ENCODE data around the gene SLC26A1.

The SLC26A1 gene

GRCh38 chr4:966266-967112 lies 26.7 kb downstream of the SLC26A1 start:
- no peak for DNase-seq (ENCODE audit: low read depth in 2 of 2, low spot score in 1 of 2)

- DNase-seq (ENCODE audit: low read depth in 2 of 2, low spot score in 1 of 2) = no peak
Observed at GRCh38 chr4:965766-966134, 27.5 kb downstream of the SLC26A1 start.

DNA sequence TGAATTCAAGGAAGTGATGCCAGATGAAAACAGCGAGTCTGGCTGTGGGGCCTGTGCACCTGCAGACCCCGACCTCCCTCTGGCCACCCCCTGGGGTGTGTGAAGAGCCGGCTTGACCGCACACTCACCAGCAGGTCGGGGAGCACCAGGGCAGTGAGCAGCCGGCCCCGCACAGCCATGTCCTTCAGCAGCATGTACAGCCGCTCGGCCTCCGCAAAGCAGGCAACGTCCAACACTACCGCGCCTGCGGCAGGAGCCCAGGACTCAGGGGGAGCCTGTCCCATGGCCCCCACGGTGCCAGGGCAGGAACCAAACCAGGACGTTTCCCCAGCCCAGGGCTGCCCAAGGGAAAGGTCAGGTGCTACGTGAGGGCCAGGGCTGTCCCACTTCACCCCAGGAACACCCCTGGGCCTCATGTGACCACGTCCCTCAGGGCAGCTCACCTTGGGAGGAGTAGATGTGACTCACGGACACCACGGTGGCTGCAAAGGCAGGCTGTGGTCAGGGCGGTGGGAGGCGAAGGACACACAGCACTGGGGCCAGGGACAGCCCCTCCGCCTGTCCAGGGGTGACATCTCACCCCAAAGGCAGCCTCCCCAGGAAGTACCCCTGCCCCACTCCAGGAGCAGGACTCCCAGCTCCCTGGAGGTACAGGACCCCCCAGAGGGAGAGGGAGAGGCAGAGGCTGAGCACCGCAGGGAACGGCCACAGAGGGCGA lies 28.0 kb downstream of the SLC26A1 start:
- DNase-seq (ENCODE audit: low read depth in 2 of 2, low spot score in 1 of 2) = no peak

DNA sequence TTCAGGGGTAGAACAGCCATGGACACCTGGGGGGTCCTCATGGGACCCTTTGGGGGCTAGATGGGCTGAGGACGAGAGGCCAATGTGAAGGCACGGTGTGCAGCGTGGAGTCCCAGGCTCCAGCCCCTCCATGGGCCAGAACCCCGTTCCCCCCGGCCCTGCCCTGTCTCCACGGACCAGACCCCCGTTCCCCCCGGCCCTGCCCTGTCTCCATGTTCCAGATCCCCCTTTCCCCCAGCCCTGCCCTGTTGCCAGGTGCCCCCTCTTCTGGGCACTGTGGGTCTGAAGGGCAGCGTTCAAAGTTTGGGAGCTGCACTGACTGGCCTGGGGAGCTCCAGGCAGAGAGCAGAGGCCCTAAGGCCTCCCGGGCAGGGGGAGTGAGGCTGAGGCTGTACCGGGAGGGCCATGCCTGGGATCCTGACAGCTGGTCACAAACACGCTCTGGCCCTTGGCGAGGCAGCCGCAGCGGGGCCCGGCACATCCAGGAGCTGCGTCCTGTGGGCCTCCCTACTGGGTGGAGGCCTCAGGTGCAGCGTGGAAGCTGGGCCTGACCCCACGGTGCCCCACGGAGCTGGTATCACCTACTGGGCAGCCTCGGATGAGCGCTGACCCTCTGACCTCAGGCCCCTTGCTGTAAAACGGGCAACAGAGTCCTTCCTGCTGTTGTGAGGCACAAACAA lies 28.7 kb downstream of the SLC26A1 start:
- DNase-seq (ENCODE audit: low read depth in 2 of 2, low spot score in 1 of 2) = no peak

- no peak for DNase-seq (ENCODE audit: low read depth in 2 of 2, low spot score in 1 of 2)
Observed at GRCh38 chr4:963276-964225, 29.7 kb downstream of the SLC26A1 start.

DNA sequence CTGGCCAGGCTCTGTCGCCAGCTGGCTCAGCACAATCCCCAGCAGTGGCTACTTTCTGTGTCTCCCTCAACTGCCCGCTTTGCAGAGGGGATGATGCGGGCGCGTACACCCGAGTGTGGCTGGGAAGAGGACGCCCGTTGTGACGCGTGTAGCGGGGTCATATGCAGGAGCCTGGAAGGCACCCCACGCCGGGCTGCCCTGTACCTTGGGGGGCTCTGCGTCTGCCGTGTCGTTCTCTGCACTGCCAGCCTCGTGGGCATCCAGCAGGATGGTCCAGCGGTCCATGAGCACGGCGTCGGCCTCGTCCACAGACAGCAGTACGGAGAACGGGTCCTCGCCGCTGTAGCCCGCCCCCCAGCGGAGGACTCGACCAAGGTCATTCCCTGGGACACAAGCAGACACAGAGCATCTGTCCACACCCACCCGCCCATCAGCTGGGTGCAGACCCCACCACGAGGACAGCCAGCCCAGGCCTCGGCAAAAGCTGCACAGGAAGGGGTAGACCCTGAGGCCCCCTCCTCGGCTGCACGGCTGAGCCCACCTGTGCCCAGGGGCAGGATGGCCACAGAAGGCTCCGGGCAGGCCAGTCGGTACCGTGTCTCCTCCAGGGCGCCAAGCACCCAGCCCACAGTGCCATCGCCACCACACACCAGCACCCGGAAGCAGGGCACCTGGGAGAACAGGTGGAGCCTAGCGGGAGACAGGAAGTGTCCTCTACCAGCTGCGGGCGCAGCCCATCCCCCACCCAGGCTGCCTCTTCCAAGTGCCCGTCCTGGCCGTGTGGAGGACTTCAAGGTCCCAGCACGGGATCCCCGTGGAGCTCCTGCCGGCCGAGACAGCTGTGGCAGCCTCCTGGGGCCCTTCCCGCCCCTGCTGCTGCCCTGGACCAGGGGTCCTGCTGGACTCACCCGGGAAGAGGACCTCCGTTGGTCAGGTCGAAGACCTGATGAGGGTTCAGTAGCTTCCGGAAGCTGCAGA lies 30.7 kb downstream of the SLC26A1 start:
- DNase-seq (ENCODE audit: low read depth in 2 of 2, low spot score in 1 of 2) = no peak

DNA sequence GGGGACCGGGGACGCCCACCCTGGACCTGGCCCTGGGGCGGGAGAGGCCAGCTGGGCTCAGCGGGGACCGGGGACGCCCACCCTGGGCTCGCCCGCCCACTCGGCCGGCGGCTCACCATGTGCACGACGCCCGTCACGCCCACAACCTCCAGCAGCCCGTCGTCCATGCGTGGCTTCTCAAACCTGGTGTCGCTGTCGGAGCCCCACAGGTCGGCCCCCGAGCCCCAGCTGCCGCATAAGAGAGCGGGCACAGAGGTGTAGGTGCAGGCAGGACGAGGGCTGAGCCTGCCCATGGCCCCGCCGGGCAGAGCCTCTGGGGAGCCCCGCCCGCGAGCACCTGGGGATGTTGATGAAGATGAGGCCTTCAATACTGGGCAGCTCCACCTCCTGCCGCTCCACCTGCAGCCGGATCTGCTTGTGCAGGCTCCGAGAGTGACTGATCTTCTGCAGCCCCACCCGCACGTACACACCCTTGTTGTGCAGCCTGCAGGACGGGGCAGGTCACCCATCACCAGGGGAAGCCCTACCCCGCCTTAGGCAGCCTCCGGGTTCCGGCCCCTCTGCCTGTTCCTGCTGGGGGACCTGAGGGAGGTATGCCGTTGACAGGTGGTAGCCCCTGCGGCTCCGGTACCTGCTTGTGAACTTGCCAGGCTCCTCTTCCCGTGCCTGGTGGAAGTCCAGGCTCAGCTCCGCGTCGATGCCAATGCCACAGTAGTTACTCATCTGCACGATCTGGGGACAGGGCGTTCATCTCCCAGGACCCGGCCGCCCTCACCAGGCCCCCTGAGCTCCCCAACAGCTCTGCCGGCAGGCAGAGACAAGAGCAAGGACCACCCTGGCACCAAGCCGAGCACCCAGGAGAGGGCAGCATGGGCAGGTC lies 31.6 kb downstream of the SLC26A1 start:
- DNase-seq (ENCODE audit: low read depth in 2 of 2, low spot score in 1 of 2) = no peak

DNA sequence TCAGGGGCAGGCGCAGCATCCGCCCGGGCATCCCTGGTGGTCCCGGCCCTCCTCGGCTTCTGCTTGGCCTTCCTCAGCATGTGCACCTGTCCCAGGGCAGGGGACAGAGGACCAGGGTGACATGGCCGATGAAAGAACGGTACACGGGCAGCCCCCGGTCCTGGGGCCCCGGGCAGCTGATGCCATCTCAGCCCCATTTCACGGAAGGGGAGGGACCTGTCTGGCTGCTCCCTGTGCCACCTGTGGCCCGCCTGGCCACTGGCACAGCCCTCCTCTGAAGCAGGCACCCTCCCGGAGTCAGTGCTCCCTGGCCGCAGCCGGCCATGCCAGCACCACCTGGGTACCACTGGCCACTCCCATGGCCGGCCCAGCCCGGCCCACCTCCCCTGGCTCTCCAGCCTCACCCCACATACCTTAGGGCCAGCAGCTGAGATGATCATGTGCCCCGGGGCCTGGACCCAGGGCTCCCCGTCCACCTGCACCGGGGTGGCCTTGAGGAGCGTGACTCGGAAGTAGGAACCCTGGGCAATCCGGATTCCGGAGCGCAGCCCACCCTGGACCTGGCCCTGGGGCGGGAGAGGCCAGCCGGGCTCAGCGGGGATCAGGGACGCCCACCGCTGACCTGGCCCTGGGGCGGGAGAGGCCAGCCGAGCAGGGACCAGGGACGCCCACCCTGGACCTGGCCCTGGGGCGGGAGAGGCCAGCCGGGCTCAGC lies 32.4 kb downstream of the SLC26A1 start:
- DNase-seq (ENCODE audit: low read depth in 2 of 2, low spot score in 1 of 2) = no peak

GRCh38 chr4:960140-960635 lies 33.0 kb downstream of the SLC26A1 start:
- DNase-seq (ENCODE audit: low read depth in 2 of 2, low spot score in 1 of 2) = no peak

DNA sequence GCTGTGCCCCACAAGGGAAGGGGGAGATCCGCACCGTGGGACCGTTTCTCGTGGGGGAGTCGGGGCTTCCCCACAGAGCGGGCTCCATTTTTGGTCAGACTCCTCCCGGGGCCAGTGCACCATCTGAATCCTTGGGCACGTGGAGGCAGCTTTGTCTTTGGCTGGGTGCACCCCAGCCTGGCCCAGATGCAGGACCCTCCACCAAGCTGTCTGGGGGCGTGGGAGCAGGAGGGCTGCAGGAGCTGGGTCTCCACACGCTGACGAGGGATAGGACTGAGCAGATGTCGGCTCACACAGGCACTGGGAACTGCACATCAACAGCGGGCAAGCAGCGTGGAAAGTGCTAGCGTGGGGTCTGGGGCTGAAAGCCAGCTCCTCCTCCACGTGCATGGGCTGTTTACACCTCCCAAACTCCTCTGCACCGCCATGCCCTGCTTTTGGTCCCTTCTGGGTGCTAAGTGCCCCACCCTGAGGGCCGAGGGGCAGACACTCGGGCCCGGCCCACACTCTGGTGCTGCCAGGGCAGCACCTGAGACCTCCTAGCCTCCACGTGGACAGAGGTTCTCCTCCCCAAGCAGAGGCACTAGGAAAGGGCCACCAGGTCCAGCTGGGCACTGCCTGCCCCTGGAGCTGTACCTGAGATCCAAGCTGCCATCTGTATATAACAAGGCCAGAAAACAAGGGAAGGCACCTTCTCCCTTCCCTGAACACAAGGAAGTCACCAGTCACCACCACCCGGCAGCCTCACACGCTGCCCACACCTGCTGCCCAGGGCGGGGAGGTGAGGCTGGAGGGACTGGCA lies 33.7 kb downstream of the SLC26A1 start:
- no peak for DNase-seq (ENCODE audit: low read depth in 2 of 2, low spot score in 1 of 2)

GRCh38 chr4:958696-959337 lies 34.4 kb downstream of the SLC26A1 start:
- no peak for DNase-seq (ENCODE audit: low read depth in 2 of 2, low spot score in 1 of 2)

- DNase-seq (ENCODE audit: low read depth in 2 of 2, low spot score in 1 of 2) = no peak
Observed at GRCh38 chr4:958314-958665, 34.9 kb downstream of the SLC26A1 start.

DNA sequence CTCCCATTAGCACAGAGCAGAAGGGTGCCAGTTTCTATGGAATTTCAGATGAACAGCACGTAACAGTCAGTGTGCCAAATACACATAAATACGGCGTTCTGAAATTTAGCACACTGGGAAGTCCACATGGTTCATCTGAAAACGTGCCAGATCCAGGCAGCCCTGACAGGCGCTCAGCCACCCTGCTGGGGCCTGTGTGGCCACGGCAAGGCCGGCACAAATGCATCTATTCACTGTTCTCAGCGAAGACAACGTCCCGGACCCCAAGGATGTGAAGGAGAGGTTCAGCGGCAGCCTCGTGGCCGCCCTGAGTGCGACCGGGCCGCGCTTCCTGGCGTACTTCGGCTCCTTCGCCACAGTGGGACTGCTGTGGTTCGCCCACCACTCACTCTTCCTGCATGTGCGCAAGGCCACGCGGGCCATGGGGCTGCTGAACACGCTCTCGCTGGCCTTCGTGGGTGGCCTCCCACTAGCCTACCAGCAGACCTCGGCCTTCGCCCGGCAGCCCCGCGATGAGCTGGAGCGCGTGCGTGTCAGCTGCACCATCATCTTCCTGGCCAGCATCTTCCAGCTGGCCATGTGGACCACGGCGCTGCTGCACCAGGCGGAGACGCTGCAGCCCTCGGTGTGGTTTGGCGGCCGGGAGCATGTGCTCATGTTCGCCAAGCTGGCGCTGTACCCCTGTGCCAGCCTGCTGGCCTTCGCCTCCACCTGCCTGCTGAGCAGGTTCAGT lies 35.5 kb downstream of the SLC26A1 start:
- DNase-seq (ENCODE audit: low read depth in 2 of 2, low spot score in 1 of 2) = no peak

DNA sequence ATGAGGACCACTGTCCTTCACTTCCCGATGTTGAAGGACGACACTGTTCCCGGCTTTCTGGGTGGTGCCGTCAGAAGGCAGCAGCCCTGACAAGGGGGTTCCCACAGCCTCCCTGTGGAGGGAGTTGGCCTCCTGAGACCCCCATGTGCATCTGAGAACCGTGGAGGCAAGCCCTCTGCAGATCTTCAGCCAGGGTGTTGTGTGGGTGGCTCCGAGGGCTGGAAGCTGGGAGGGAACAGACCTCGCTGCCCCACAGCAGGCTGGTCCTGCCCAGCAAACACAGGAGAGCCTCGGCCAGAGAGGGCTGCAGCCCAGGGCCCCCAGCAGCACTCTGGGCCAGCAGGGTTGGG lies 36.0 kb downstream of the SLC26A1 start:
- no peak for DNase-seq (ENCODE audit: low read depth in 2 of 2, low spot score in 1 of 2)

DNA sequence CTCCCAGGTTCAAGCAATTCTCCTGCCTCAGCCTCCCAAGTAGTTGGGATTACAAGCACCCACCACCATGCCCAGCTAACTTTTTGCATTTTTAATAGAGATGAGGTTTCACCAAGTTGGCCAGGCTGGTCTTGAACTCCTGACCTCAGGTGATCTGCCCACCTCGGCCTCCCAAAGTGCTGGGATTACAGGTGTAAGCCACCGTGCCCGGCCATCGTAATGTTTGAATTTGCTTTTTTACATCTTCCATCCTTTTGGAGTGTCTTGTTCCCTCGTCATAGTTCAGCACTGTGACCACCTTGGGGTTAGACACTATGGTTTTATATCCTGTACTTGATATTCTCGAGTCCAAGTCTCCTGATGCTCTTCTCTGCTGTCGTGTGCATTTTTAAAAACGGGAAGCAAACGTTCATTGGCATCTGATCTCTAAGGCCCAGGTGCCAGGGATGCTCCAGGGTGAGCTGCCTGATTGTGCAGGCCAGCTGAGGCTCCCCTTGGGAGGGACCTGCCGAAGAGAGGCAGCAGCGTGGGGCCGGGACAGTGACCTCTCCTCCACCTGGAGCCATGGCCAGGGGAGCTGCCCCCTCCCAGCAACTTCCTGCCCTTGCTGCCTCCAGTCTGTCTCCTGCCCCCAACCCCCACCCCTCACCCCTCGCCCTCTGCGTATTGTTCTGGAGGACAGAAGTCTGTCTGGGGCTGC lies 36.5 kb downstream of the SLC26A1 start:
- no peak for DNase-seq (ENCODE audit: low read depth in 2 of 2, low spot score in 1 of 2)

All from stimulated activated CD8-positive, alpha-beta memory T cell treated with anti-CD3 and anti-CD28 coated beads, Interleukin-4, amount 100 ng/mL, for 1 hour (primary cell).